HepG2 (cell line): ENCODE data around the gene FCAMR. TPM values are rescaled to one million over a fixed set of nuclear protein-coding genes. Genes with fewer than 3 reads are reported as not detected.

ENCODE experiments used
- FOXA1 ChIP-seq, 2 experiments: fragments of 450-650 bp in 1 of 2; sonication (generic) in 1 of 2; formaldehyde crosslinking in 1 of 2; IDR thresholded peaks; 2 replicates each; pipeline versions ENCODE4 v1.4.0 to v1.6.1; 2016 to 2020; ENCODE audit warnings: missing genetic modification reagents in 1 of 2
- HDAC2 ChIP-seq: sonication (generic); formaldehyde crosslinking; IDR thresholded peaks from 2 replicates; pipeline ENCODE4 v1.4.0; 2020; ENCODE audit warnings: missing genetic modification reagents
- ISL2 ChIP-seq: sonication (generic); formaldehyde crosslinking; IDR thresholded peaks from 2 replicates; pipeline ENCODE4 v1.5.0; 2020; ENCODE audit warnings: missing genetic modification reagents
- KDM5B ChIP-seq: sonication (generic); formaldehyde crosslinking; IDR thresholded peaks from 2 replicates; pipeline ENCODE4 v1.4.0; 2020; ENCODE audit warnings: missing genetic modification reagents, mild to moderate bottlenecking, borderline replicate concordance
- MAZ ChIP-seq, 2 experiments: sonication (generic) in 1 of 2; formaldehyde crosslinking in 1 of 2; IDR thresholded peaks; 2 replicates each; pipeline versions ENCODE4 v1.5.0 to v1.6.1; 2012 to 2020; ENCODE audit warnings: low read depth in 2 of 2, mild to moderate bottlenecking in 2 of 2, borderline replicate concordance in 1 of 2, improper control_type of control experiment in 1 of 2, low read length in 1 of 2, missing genetic modification reagents in 1 of 2, moderate library complexity in 1 of 2
- NR0B2 ChIP-seq: sonication (generic); formaldehyde crosslinking; IDR thresholded peaks from 2 replicates; pipeline ENCODE4 v1.4.0; 2020; ENCODE audit warnings: mild to moderate bottlenecking, missing genetic modification reagents
- SKI ChIP-seq: fragments of 450-650 bp; IDR thresholded peaks from one replicate; pipeline ENCODE4 v1.6.1; 2018; ENCODE audit warnings: mild to moderate bottlenecking; ENCODE audit not compliant: partially characterized antibody
- SP4 ChIP-seq: sonication (generic); formaldehyde crosslinking; IDR thresholded peaks from 2 replicates; pipeline ENCODE4 v1.8.1; 2023; ENCODE audit warnings: mild to moderate bottlenecking, missing genetic modification reagents
- SRSF1 ChIP-seq: fragments of 200-400 bp; formaldehyde crosslinking; optimal IDR thresholded peaks from 2 replicates; pipeline ENCODE3; 2017; ENCODE audit warnings: mild to moderate bottlenecking, low read depth, low read length, moderate library complexity
- STAT6 ChIP-seq: sonication (generic); formaldehyde crosslinking; IDR thresholded peaks from 2 replicates; pipeline ENCODE4 v1.4.0; 2020; ENCODE audit warnings: missing genetic modification reagents, mild to moderate bottlenecking, borderline replicate concordance
- TBX2 ChIP-seq: sonication (generic); formaldehyde crosslinking; IDR thresholded peaks from 2 replicates; pipeline ENCODE4 v1.5.0; 2020; ENCODE audit warnings: missing genetic modification reagents, mild to moderate bottlenecking, borderline replicate concordance
- TEAD3 ChIP-seq: optimal IDR thresholded peaks from 2 replicates; pipeline ENCODE3; 2016; ENCODE audit warnings: borderline replicate concordance
- THAP9 ChIP-seq: sonication (generic); formaldehyde crosslinking; IDR thresholded peaks from 2 replicates; pipeline ENCODE4; 2020; ENCODE audit warnings: missing genetic modification reagents, mild to moderate bottlenecking, borderline replicate concordance
- ZBTB38 ChIP-seq: sonication (generic); formaldehyde crosslinking; IDR thresholded peaks from 2 replicates; pipeline ENCODE4 v1.5.1; 2020; ENCODE audit warnings: mild to moderate bottlenecking, missing genetic modification reagents
- ZNF101 ChIP-seq: sonication (generic); formaldehyde crosslinking; IDR thresholded peaks from 2 replicates; pipeline ENCODE4 v1.4.0; 2020; ENCODE audit warnings: mild to moderate bottlenecking, low read depth, missing genetic modification reagents, borderline replicate concordance
- ZNF292 ChIP-seq: sonication (generic); formaldehyde crosslinking; IDR thresholded peaks from 2 replicates; pipeline ENCODE4 v1.8.1; 2022; ENCODE audit warnings: mild to moderate bottlenecking, low read depth, missing genetic modification reagents, borderline replicate concordance
- ZNF710 ChIP-seq: sonication (generic); formaldehyde crosslinking; IDR thresholded peaks from 2 replicates; pipeline ENCODE4 v1.5.0; 2020; ENCODE audit warnings: mild to moderate bottlenecking, missing genetic modification reagents, borderline replicate concordance
- ZNF747 ChIP-seq: sonication (generic); formaldehyde crosslinking; IDR thresholded peaks from 2 replicates; pipeline ENCODE4 v1.8.1; 2023; ENCODE audit warnings: missing genetic modification reagents, mild to moderate bottlenecking, borderline replicate concordance
- polyA plus RNA-seq, 8 experiments: library from polyadenylated mRNA; depleted of rRNA in 3 of 8; stranded (reverse) in 7 of 8; unstranded in 1 of 8; fragments of >200 nt; fragmentation: Illumina TruSeq in 4 of 8; extraction: Trizol in 4 of 8; gene quantifications; 2 replicates each; pipeline versions ENCODE4 v1.2.1 to v1.2.3, GENCODE V29; 2011 to 2016; ENCODE audit warnings: low read depth in 4 of 8, missing spikeins in 1 of 8, mixed read lengths in 1 of 8; ENCODE audit not compliant: insufficient read depth in 1 of 8
- total RNA-seq, 5 experiments: library from RNA; depleted of rRNA; stranded (reverse); fragments of >200 nt; fragmentation: Illumina TruSeq; extraction: Trizol; gene quantifications; 2 replicates each; pipeline ENCODE4 v1.2.3, GENCODE V29; 2016; ENCODE audit warnings: low read depth in 1 of 5

Gene FCAMR
- total and polyA plus RNA-seq, 2 of the 13 experiments (the other 11 are each of a cell fraction or from before 2014, with no cell fraction given), result not detected

GRCh38 chr1:206951318-206952100 lies 18.8 kb downstream of the FCAMR start (continued):
- TF ChIP-seq ZNF101, result no peak
- 0 out of 2 replicates have a peak, but pooled peaks have one; percentile 17 for TF ChIP-seq ZNF710 (CRISPR knock-in tag)
- no peak for TF ChIP-seq KDM5B (CRISPR knock-in tag)
- 0 out of 2 replicates have a peak, but pooled peaks have one; percentile 21 for TF ChIP-seq ISL2
- peak; percentile 30 for TF ChIP-seq TEAD3 (CRISPR knock-in tag)
- TF ChIP-seq TBX2 (CRISPR knock-in tag), result 0 out of 2 replicates have a peak, but pooled peaks have one; percentile 33
- no peak for TF ChIP-seq SP4 (CRISPR knock-in tag)
- TF ChIP-seq ZNF292 (CRISPR knock-in tag), result peak; percentile 57; the same call in 1 of the 2 replicates
- TF ChIP-seq ZNF747, result 0 out of 2 replicates have a peak, but pooled peaks have one; percentile 40
- TF ChIP-seq HDAC2, result peak; percentile 21; the same call in 1 of the 2 replicates
- TF ChIP-seq STAT6 (CRISPR knock-in tag), result 0 out of 2 replicates have a peak, but pooled peaks have one; percentile 66
- TF ChIP-seq THAP9, result no peak
- no peak for TF ChIP-seq SKI
- TF ChIP-seq MAZ (IDR thresholded peaks at IDR 0.05; ENCODE audit: borderline replicate concordance, low read depth, low read length), result no peak
- TF ChIP-seq MAZ (CRISPR knock-in tag; IDR thresholded peaks at IDR 0.05; ENCODE audit: low read depth), result no peak
- TF ChIP-seq FOXA1 (IDR thresholded peaks at IDR 0.05), result no peak
- TF ChIP-seq FOXA1 (CRISPR knock-in tag; IDR thresholded peaks at IDR 0.05), result peak; percentile 58; the same call in 1 of the 2 replicates
- TF ChIP-seq SRSF1, result no peak
- TF ChIP-seq NR0B2 (CRISPR knock-in tag), result no peak
- no peak for TF ChIP-seq ZBTB38 (CRISPR knock-in tag)
